HG03064 (cell line): ENCODE measurements around the gene RIN3.

Experiments used
- ATAC-seq: cut with Tn5 transposase; IDR thresholded peaks from one replicate; pipeline ENCODE4 v1.9.1; 2021; ENCODE audit warnings: low read depth; ENCODE audit not compliant: unreplicated experiment

RIN3 gene

DNA sequence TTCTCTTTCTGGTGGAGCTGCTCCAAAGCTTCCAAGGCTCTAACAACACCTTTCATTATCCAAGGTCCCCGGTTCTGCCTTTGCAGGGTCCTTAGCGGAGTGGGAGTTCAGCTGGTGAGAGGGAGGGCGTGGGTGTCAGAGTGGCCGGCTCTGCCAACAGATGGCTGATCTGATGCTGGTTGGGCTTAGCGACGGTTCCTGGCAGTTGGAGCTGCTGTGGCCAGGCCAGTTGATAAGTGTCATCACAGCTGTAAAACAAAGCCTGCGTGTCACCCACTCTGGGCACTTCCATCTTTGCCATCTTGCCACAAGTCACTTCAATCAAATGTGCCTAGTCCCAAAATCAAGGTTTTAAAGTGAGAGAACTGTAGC lies 36.3 kb downstream of the RIN3 start:
- ATAC-seq, result no peak

DNA sequence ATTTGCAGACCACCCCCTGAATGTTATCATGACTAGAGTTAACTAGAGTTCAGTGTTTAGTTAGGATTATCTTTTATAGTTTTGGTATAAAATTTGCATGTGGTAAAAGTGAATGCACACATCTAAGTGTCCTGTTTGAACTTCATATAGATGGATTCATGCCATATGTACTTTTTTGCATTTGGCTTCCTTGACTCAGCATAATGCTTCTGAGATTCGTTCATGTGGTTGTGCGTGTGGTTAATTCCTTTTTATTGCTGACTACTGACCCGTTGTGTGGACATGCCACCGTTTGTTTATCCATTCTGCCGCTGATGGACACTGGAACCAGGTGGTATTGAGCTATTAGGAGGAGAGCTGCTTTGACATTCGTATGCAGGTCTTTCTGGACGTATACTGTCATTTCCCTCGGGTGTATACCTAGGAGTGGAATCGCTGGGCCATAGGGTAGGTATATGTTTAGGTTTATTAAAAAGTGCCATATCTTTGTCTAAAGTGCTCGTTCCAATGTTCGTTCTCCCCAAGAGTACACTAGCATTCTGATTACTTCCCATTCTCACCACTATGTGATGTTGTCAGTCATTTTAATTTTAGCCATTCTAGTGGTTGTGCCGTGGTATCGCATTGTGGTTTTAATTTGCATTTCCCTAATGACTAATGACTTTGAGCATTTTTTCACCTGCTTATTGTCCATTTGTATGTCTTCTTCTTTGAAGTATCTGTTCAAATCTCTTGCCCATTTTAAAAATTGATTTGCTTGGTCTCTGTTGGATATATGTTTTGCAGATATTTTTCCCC lies 37.7 kb downstream of the RIN3 start:
- ATAC-seq, result peak; percentile 61

DNA sequence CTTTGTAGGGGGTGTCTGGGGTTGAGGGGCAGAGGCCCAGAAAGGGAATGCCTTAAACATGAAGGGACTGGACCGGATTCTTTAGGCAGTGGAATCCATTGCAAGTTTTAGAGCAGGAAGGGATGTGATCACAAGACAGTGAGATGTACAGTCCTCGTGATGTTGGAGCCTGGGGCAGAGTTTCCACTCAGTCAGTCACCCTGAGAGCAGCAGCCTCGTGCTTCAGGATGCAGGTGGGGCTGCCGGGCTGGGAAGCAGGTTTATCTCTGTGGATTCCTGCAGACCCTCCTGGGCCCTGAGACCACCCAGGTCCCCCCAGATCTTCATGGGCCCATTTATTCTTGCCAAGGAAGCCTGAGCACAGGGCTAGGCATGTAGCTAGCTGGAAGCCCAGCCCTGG lies 38.5 kb downstream of the RIN3 start:
- ATAC-seq, result peak; percentile 15

DNA sequence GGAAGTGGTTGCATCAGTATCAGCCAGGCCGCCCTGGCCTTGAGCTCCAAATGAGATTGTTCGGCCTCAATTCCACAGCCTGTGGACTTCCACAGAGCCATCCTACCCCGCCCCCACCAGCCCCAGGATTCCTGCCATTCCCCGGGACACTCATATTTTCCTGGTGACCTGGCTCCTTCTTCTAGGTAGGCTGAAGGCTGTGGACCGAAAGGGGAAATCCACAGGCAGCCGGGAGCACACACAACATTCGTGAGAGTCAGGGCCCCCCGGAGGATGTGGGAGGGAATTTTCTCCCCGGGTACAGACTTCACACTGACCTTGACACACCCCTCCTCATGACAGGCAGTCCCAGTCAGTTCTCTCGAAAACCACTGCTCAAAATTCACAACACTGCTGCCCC lies 39.9 kb downstream of the RIN3 start:
- ATAC-seq, result no peak

DNA sequence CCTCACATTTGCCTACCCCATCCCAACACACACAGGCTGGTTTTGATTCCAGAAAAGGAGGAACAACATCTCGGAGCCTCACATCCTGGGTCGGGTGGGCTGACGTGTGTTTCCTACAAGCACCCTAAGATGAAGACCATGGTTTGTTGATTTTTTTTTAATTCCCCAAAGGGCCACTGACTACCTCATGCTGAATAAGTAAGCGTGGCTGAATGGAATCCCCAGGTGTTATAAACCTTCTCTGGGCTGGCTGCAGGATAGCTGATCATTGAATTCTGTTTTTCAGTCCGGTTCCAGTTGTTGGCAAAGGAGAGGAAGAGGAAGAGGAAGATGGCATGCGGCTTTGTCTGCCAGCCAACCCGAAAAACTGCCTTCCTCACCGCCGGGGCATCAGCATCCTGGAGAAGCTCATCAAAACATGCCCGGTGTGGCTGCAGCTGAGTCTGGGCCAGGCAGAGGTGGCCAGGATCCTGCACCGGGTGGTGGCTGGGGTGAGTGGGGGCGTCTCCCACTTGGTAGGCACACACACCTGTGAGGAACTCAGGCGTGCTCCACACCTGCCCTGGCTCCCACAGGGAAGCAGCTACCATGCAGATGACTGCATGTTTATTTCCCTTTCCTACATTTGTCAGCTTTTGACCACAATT lies 42.0 kb downstream of the RIN3 start:
- ATAC-seq, result no peak

DNA sequence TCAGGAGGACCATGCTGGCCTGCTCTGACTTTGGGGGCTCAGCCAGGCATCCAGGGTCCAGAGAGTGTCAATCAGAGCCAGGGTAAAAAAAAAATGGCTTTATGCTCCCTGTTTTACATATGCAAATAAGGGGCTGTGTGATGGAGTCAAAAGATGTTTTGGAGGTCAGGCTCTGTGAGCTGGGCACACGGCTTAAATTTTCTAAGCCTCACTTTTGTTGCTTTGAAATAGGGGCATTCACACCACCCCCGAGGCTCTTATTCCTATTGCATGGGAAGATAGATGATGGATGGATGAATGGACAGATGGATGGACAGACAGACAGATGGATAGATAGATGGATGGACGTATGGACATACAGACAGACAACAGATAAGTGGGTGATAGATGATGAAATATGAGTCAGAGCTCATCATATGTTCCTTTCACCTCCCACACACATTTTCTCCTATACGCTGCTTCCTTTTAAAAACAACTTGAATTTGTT lies 42.7 kb downstream of the RIN3 start:
- ATAC-seq, result no peak

DNA sequence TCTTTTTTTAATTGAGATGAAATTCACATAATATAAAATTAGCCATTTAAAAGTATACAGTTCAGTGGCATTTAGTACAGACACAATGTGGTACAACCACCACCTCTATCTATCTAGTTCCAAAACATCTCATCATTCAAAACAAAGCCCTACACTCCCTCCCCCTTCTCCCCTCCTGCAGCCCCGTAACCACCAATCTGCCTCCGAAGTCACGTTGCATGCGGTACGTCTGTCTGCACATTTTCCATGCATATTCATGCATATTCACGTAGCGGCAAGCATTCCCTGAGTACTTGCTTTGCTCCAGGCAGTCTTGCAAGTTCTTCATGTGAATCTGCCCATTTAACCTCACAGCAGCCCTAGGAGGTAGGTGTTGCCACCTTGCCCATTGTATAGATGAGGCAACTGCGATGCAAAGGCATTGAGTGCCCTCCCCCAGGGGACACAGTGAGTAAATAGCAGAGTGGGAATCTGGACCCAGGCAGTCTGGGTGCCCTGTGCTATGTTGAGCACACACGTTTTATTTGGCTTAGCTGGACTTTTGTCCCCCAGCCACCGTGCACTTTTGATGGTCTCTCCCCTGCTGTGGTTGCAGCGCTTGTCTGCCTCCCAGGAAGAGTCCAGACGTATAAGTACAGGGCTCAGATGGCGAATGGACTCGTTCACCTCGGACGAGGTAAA lies 43.4 kb downstream of the RIN3 start:
- ATAC-seq, result no peak

DNA sequence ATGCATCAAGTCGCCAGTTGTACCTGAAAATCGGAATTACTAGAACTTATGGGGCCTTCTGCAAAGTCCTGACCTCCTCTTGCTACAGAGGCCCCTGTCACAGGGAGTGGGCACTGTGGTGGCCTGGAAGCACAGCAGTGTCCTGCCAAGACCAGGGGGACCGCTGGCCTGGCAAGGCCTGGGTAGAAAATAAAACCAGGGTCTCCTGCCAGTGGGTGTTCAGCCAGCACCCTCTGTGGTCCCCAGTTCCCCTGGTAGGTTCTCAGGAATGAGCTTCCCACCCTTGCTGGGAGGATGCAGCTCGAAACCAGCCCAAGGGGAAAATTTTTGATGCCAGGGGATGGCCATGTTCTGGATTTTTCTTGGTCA lies 43.9 kb downstream of the RIN3 start:
- ATAC-seq, result no peak

DNA sequence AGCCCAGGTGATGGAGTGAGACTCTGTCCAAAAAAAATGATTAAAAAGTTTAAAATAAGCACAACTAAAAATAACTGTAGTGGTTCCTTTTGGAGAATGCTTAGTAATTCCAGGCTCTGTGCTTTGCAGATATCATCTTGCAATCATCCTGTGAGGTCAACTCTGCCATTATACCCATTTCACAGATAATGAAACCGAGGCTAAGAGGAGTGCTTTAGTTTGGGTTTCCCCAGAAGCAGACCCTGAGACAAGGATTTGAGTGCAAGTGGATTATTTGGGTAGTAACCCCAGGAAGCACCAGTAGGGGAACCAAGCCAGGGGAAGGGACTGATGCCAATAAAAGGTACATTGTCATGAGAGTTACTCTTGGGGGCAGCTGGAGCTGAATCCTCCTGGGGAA lies 44.7 kb downstream of the RIN3 start:
- no peak for ATAC-seq

DNA sequence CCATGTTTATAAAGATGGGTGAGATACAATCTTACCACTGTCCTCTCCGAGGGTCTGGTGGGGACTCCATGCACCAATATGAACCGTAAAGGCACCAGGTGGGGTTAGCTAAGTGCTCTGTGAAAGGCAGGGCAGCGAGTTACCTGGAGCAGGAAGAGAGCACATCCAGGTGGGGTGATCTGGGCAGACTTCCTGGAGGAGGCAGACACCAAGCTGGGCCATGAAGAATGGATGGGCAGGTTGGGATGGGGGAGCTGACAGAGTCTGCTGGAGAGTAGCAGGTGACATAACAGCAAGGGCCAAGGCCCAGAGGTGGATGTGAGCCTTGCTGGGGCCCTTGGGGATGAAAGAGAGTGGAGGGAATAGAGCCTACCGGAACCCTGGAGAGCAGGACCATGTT lies 45.9 kb downstream of the RIN3 start:
- ATAC-seq, result no peak

DNA sequence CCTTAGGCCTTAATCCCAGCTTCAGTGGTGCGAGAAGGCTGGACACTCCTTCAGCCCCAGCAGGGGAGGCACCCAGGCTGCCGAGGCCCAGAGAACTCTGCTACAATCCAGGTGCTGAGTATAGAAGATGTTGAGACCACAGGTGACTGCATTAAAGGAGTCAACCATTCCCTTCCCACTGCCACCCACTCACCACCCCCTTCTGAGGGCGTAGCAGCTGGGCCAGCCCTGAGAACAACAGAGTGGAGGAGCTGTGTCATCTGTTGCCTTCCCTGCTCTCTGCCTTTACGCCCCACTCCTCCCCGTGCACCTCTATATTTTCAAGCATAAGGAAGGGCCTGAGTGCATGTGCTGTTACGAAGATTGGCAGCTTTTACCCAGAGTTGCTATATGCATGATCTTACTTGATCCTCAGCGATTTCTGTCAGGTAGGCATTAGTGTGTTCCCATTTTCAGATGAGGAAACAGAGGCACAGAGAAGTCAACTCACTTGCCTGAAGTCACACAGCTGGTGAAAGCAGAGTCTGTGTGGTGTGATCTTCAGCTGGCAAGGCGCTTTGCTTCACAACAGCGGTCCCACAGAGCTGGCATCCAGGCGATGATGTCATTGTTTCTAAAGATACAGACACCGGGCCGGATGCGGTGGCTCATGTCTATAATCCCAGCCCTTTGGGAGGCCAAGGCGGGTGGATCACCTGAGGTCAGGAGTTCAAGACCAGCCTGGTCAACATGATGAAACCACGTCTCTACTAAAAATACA lies 46.7 kb downstream of the RIN3 start:
- ATAC-seq, result no peak

DNA sequence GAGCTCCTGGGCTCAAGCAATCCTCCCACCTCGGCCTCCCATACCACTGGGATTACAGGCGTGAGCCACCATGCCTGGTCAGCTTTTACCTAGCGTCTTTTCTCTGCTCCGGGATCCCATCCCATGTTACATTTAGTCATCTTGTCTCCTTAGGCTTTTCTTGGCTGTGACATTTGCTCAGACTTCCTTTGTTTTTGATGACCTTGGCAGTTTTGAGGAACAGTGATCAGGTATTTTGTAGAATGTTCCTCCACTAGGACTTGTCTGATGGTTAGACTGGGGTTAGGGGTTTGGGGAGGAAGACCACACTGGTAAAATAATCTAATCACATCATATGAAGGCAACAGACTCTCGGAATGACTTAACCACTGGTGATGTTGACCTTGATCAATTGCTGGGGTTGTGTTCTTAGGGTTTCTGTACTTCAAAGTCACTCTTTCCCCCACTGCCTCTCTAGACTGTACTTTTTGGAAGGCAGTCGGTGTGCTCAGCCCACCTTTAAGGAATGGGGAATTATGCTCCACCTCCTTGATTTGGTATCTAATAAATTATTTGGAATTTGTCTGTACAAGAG lies 48.4 kb downstream of the RIN3 start:
- ATAC-seq, result no peak

DNA sequence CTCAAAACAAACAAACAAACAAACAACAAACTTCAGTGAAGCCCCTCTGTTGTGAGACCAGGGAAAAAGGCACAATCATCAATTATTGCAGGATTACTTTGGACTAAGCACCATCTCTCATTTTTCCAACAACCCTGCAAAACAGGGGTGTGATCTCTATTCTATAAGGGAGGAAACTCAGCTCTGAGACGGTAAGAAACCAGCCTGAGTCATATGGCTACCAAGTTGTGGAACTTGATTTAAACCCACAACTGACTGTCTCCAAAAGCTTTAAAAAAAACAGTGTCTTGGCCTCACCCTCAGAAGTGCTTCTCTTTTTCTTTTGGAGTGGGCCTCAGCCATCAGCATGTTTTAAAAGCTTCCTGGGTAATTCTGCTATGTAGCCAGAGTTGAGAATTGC lies 49.8 kb downstream of the RIN3 start:
- peak; percentile 84 for ATAC-seq

DNA sequence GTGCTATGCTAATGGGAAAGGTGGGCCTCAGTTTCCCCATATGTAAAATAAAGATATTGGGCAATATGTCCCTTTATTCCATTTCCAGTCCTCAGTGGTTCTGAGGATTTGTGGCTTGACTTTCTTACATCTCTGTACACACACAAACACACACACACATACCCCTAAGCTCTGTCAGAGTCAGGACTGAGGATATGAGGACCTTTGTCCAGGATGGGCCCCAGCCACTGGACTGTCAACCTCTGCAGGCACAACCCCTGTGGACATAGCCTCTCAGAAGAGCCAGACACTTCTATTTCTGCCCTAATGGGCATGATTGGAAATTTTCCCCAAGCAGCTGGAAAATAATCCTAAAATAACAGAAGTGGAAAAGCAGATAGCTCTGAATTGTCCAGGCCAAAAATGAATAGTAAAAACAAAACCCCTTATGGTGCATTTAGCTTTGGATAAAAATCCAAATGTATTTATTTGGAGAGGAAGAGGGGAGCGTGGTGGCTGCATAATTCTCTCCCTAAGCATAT lies 50.2 kb downstream of the RIN3 start:
- ATAC-seq, result no peak

DNA sequence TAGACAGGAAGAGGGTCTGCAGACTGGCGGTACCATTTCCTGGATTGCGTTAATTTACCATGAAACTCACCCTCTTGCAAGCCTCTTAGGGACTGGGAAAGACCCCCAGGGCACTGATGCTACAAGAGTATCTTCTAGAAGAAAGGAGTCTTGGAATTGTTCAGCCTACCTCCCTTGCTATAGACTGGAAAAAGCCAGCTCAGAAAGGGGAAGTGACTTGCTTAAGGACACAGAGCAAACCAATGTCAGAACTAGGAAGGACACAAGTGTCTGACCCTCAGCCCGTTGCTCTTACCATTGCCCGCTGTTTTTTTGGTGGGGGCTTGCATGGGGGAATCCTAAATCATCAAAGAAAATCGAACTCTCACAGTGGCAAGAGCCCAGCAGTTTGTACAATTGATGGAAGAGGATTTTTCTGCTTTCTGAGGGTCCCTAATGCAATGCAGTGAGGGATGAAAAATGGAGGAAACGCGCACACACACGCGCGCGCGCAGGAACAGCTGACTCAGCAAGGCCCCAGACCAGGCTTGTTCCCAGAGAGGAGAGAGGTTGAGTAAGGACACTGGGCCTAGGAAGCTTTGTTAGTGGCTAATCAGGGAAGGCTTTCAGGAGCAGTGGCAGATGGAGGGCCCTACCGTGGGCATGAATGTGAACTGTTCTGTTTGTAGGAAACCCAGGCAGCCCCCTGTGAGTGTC lies 50.9 kb downstream of the RIN3 start:
- no peak for ATAC-seq

DNA sequence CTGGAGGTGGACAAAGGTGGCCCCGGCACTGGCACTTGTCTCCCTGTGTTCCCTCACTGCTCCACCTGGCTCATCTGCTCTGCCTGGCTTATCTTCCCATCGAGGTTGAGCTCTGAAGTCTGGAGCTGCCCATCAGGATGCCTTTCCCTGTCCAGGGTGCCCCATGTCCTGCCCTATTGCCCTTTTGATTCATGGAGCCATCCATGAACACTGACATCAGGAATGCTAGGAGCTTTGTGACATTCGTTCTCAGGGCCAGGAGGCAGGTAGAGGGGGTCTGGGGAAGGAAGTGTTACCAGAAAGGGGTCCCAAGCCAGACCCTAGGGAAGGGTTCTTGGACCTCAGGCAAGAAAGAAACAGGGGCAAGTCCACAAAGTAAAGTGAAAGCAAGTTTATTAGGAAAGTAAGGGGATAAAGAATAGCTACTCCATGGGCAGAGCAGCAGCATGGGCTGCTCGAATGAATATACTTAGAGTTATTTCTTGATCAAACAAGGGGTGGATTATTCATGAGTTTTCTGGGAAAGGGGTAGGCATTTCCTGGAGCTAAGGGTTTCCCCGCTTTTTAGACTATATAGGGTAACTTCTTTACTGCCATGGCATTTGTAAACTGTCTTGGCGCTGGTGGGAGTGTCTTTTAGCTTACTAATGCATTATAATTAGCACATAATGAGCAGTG lies 51.6 kb downstream of the RIN3 start:
- no peak for ATAC-seq

DNA sequence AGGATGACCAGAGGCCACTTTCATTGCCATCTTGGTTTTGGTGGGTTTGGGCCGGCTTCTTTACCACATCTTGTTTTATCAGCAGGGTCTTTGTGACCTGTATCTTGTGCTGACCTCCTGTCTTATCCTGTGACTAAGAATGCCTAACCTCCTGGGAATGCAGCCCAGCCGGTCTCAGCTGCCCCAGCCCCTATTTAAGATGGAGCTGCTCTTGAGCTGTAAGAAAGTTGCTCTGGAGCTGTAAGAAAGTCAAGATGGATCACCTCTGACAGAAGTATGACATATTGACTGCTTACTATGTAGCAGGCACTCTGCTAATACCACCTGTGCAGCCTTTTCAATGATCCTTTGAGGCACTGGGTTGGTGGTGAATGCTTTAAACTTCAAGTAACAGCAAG lies 52.1 kb downstream of the RIN3 start:
- no peak for ATAC-seq

DNA sequence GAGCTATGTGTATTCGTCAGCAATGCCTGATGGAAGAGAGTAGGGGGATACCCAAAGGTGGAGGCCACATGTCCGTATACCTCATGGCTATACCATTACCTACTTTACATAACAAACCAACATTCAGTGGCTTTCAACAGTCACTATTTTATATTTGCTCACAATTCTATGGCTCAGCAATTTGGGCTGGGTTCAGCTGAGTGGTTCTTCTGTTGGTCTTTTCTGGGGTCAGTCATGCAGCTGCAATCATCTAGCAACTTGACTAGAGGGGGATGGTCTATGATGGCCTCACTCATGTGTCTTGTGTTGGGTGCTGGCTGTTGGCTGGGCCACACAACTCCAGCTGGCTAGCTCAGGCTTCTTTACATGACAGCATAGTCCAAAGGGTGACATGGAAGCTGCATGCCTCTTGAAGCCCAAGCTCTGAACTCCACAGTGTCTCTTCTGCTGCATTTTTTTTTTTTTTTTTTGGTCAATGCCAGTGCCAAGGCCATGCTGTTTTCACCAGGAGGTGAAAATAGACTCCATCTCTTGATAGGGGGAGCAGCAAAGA lies 53.7 kb downstream of the RIN3 start:
- no peak for ATAC-seq
